Lower lobe of right lung (tissue), 2 donors: ENCODE results near the gene SGTB. TPM values are rescaled to one million over a fixed set of nuclear protein-coding genes. Genes with fewer than 3 reads are reported as not detected.
"Not testable (repeated sequence)": the region's sequence is repeated elsewhere in the genome, so short reads cannot be mapped to it uniquely, and the experiment has no call there.

Source experiments
- ATAC-seq, 2 donors: fragments of 200-7000 bp; cut with Tn5 transposase; one replicate each; pipeline ENCODE4 v1.9.1; 2020 to 2022; ENCODE audit warnings: mild to moderate bottlenecking in 2 of 2, moderate library complexity in 2 of 2
- DNase-seq: peaks from one replicate; pipeline ENCODE4 v3.0.0-alpha.2; 2020
- H3K27ac ChIP-seq: fragments of 200-600 bp; one replicate; pipeline ENCODE4 v1.8.0; 2022
- H3K27me3 ChIP-seq: fragments of 200-600 bp; one replicate; pipeline ENCODE4 v1.8.0; 2022; ENCODE audit warnings: low read depth
- H3K36me3 ChIP-seq: fragments of 200-600 bp; one replicate; pipeline ENCODE4 v1.8.0; 2022; ENCODE audit warnings: mild to moderate bottlenecking
- H3K4me1 ChIP-seq: fragments of 200-600 bp; one replicate; pipeline ENCODE4 v1.8.0; 2022
- H3K4me3 ChIP-seq: fragments of 200-600 bp; one replicate; pipeline ENCODE4 v1.8.0; 2022; ENCODE audit warnings: mild to moderate bottlenecking
- H3K9me3 ChIP-seq: fragments of 200-600 bp; one replicate; pipeline ENCODE4 v1.8.0; 2022
- intact Hi-C: fragments of 100-400 bp; cut with DNase I; formaldehyde crosslinking; loops from one replicate; pipeline ENCODE4 v1.11.0; 2022
- total RNA-seq: library from RNA; stranded (reverse); fragmentation: NEBNext Ultra II Directional; extraction: Animal tissue kit (Norgen Biotek cat#: 25700); gene quantifications from one replicate; pipeline ENCODE4 v1.2.1, GENCODE V29; 2021
- TF ChIP-seq, protein P1 (sequence below): fragments of 200-600 bp; IDR thresholded peaks from one replicate; pipeline ENCODE4 v1.8.0; 2022; ENCODE audit warnings: antibody characterized with exemption, mild to moderate bottlenecking
- donor health status: DM: no; HTN: yes; CAD: no; lungs with severe emphysema.

The SGTB gene
- total RNA-seq, 1 donor from 2014 or later = 9.2 TPM

DNA sequence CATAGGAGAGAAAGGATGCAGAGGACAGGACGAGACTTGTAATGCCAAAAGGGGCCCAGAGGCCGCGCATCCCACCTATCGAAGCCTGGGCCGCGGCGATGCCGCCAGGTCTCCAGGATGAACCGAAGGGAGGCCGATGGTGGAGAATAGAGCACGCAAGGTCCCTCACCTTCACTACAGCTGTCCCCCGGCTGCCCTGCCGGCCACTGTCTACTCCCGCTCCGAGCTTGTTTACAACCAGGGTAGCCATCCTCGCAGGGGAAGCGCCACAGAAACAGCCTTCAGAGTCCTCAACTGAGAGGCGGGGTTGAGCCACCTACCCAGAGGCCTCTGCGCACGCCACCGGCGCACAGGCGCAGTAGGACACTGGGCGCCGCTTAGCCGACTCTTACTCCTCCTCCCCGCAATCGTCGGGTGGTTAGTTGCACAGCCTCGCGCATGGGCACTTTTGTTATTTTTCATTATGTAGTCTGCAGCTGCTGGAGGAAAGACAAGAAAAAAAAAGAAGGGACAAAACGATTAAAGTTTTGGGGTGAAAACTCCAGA is 97.8 kb downstream of the SGTB start, which contains the start of gene TRIM23:
TRIM23 (minus strand) TSS at position 309 of the 546 bp plus-strand sequence; CDS start at position 250, 59 bp downstream.
- H3K27me3 ChIP-seq = no peaks in the 10 kb centered on the region
- H3K36me3 ChIP-seq = peaks cover 9% of the 10 kb centered on the region
- DNase-seq = peak; percentile 95
- H3K27ac ChIP-seq = peak within 1 kb of the TSS; percentile 82
- H3K4me3 ChIP-seq = peak within 1 kb of the TSS; percentile 94
- H3K4me1 ChIP-seq = peaks cover 38% of the 10 kb centered on the region
- intact Hi-C loops = no loop called here
- peak; percentile 99 for ATAC-seq
- no peaks in the 10 kb centered on the region for H3K9me3 ChIP-seq
- TF ChIP-seq, protein P1, sequence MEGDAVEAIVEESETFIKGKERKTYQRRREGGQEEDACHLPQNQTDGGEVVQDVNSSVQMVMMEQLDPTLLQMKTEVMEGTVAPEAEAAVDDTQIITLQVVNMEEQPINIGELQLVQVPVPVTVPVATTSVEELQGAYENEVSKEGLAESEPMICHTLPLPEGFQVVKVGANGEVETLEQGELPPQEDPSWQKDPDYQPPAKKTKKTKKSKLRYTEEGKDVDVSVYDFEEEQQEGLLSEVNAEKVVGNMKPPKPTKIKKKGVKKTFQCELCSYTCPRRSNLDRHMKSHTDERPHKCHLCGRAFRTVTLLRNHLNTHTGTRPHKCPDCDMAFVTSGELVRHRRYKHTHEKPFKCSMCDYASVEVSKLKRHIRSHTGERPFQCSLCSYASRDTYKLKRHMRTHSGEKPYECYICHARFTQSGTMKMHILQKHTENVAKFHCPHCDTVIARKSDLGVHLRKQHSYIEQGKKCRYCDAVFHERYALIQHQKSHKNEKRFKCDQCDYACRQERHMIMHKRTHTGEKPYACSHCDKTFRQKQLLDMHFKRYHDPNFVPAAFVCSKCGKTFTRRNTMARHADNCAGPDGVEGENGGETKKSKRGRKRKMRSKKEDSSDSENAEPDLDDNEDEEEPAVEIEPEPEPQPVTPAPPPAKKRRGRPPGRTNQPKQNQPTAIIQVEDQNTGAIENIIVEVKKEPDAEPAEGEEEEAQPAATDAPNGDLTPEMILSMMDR = peak; percentile 9

DNA sequence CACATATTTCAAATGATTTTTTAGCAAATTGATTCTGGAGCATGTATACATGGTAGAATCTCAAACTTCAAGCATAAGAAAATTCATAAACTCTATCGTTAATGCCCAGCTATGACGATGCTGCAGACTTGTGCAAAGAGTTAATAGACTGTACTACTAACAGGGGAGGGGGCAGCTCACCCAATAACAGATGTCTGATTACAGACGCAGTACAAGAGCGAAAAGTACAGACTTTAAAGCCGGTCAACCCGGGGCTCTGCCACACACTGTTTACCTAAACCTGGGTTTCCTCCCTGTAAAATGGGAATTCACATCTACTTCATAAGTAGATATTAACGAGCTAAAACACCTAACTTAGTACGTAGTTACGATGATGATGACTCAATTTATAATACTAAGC is 98.4 kb downstream of the SGTB start:
- TF ChIP-seq, protein P1 = no peak
- H3K4me1 ChIP-seq = peaks cover 38% of the 10 kb centered on the region
- DNase-seq (no peak), ATAC-seq (no peak)
- no peaks in the 10 kb centered on the region for H3K27me3 ChIP-seq
- peaks cover 3% of the 10 kb centered on the region for H3K36me3 ChIP-seq
- H3K4me3 ChIP-seq = peak overlapping the region; percentile 94
- intact Hi-C loops = no loop called here
- no peaks in the 10 kb centered on the region for H3K9me3 ChIP-seq
- H3K27ac ChIP-seq = peak overlapping the region; percentile 82

DNA sequence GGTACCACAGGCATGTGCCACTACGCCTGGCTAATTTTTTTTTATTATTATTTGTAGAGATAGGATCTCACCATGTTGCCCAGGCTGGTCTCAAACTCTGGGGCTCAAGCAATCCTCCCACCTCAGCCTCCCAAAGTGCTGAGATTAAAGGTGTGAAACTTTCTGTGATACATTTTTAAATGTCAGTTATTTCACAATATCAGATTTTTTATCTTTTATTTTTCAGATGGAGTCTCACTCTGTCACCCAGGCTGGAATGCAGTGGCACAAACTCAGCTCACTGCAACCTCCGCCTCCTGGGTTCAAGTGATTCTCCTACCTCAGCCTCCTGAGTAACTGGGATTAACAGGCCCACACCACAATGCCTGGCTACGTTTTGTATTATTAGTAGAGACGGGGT is 99.9 kb downstream of the SGTB start:
- intact Hi-C loops, H3K9me3 ChIP-seq, ATAC-seq: not testable (repeated sequence)

DNA sequence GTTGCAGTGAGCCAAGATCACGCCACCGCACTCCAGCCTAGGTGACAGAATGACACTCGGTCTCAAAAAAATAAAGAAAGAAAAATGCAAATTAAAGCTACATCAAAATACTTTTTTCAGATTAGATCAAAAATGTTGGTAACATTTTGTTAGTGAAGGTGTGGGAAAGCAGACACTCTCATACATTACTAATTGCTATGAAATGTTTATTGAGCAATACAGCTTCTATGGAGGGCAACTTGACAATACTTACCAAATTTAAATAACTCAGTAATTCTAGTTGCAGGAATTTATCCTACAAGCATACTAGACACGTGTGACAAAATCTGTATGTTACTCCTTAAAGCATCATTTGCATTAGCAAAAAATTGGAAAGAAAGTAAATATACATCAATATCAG is 101.9 kb downstream of the SGTB start:
- peaks cover 25% of the 10 kb centered on the region for H3K4me1 ChIP-seq
- intact Hi-C loops = no loop called here
- no peak for ATAC-seq

More for the DNA sequence above, 99.9 kb downstream of the SGTB start:
- not testable (repeated sequence) for H3K27me3 ChIP-seq, H3K36me3 ChIP-seq, H3K4me3 ChIP-seq, H3K27ac ChIP-seq, DNase-seq
- peaks cover 38% of the 10 kb centered on the region for H3K4me1 ChIP-seq

More for the DNA sequence above, 101.9 kb downstream of the SGTB start:
- no peak overlapping the region for H3K27ac ChIP-seq
- no peaks in the 10 kb centered on the region for H3K27me3 ChIP-seq
- H3K36me3 ChIP-seq = peaks cover 26% of the 10 kb centered on the region
- TF ChIP-seq, protein P1 = no peak
- no peak overlapping the region for H3K4me3 ChIP-seq
- DNase-seq = no peak
- no peaks in the 10 kb centered on the region for H3K9me3 ChIP-seq

Other genes starting within 250 kb of the SGTB start
- 3.0 TPM for gene ADAMTS6, start 240.2 kb downstream of the SGTB start, total RNA-seq
- gene CENPK, start 158.9 kb downstream of the SGTB start, total RNA-seq = 2.9 TPM
- 39.2 TPM for gene PPWD1, start 158.8 kb downstream of the SGTB start, total RNA-seq
- 15.8 TPM for gene TRIM23, start 97.8 kb downstream of the SGTB start, total RNA-seq
- gene SHLD3, start 97.1 kb downstream of the SGTB start, total RNA-seq = 3.4 TPM
- gene TRAPPC13, start 97.1 kb downstream of the SGTB start, total RNA-seq = 21.5 TPM
- gene NLN, start 96 bp upstream of the SGTB start, total RNA-seq = 13.8 TPM
- 68.2 TPM for gene ERBIN, start 204.5 kb upstream of the SGTB start, total RNA-seq